Smooth muscle cell (in vitro differentiated cells): ENCODE results near the gene SCYL1. TPM values are rescaled to one million over a fixed set of nuclear protein-coding genes. Genes with fewer than 3 reads are reported as not detected.

Source experiments
- DNase-seq: peaks from one replicate; lab custom pipeline; 2025; ENCODE audit not compliant: unreplicated experiment; lab: John Stamatoyannopoulos, UW
- H2AFZ ChIP-seq: fragments of 200-600 bp; sonication (generic); 2 replicates; pipeline ENCODE4 v1.6.0; 2016; ENCODE audit warnings: antibody characterized with exemption, low read depth, mild to moderate bottlenecking
- H3F3A ChIP-seq: fragments of 200-600 bp; sonication (generic); 2 replicates; pipeline ENCODE4 v1.6.0; 2017; ENCODE audit warnings: antibody characterized with exemption, low read depth
- H3K27ac ChIP-seq: fragments of 200-600 bp; sonication (generic); 2 replicates; pipeline ENCODE4 v1.5.1; 2016; ENCODE audit warnings: low read depth, mild to moderate bottlenecking
- H3K27me3 ChIP-seq: fragments of 200-600 bp; sonication (generic); 2 replicates; pipeline ENCODE4 v1.6.1; 2016; ENCODE audit warnings: low read depth, mild to moderate bottlenecking
- H3K36me3 ChIP-seq: fragments of 200-600 bp; sonication (generic); 2 replicates; pipeline ENCODE4 v1.5.1; 2016; ENCODE audit warnings: low read depth
- H3K4me1 ChIP-seq: fragments of 200-600 bp; sonication (generic); 2 replicates; pipeline ENCODE4 v1.5.1; 2016; ENCODE audit warnings: low read depth
- H3K4me2 ChIP-seq: fragments of 200-600 bp; sonication (generic); 2 replicates; pipeline ENCODE4 v1.6.0; 2016; ENCODE audit warnings: mild to moderate bottlenecking
- H3K4me3 ChIP-seq: fragments of 200-600 bp; sonication (generic); 2 replicates; pipeline ENCODE4 v1.5.1; 2016; ENCODE audit warnings: mild to moderate bottlenecking
- H3K79me2 ChIP-seq: fragments of 200-600 bp; sonication (generic); 2 replicates; pipeline ENCODE4 v1.6.0; 2016; ENCODE audit warnings: low read depth, mild to moderate bottlenecking
- H3K9ac ChIP-seq: fragments of 200-600 bp; sonication (generic); 2 replicates; pipeline ENCODE4 v1.6.0; 2016; ENCODE audit warnings: low read depth
- H3K9me3 ChIP-seq: fragments of 200-600 bp; sonication (generic); replicated peaks from 2 replicates; pipeline ENCODE4 v1.5.1; 2016; ENCODE audit warnings: low read depth
- H4K20me1 ChIP-seq: fragments of 200-600 bp; sonication (generic); 2 replicates; pipeline ENCODE4 v1.6.0; 2016; ENCODE audit warnings: low read depth
- WGBS: methylation state at CpG from one replicate; pipeline ENCODE4 v1.1.7; 2016; ENCODE audit warnings: low lambda C conversion rate; 5-methylcytosine and 5-hydroxymethylcytosine counted together
- polyA plus RNA-seq: library from polyadenylated mRNA; unstranded; fragments of >200 nt; fragmentation: Nextera tagmentation; extraction: Ambion mirVana; gene quantifications from 2 replicates; pipeline ENCODE4 v1.2.1, GENCODE V29; 2016
- total RNA-seq: library from RNA; depleted of rRNA; stranded (reverse); fragments of >200 nt; gene quantifications from 2 replicates; pipeline ENCODE4 v1.2.3, GENCODE V29; 2014
- TF ChIP-seq, protein P1 (sequence below): fragments of 200-600 bp; sonication (generic); IDR thresholded peaks from 2 replicates; pipeline ENCODE4 v1.5.1; 2017; ENCODE audit warnings: borderline replicate concordance, mild to moderate bottlenecking, antibody characterized with exemption; ENCODE audit not compliant: insufficient read depth, poor library complexity, severe bottlenecking

The SCYL1 gene
- total and polyA plus RNA-seq, 2 experiments from 2014 or later = 66.6 to 123 TPM

DNA sequence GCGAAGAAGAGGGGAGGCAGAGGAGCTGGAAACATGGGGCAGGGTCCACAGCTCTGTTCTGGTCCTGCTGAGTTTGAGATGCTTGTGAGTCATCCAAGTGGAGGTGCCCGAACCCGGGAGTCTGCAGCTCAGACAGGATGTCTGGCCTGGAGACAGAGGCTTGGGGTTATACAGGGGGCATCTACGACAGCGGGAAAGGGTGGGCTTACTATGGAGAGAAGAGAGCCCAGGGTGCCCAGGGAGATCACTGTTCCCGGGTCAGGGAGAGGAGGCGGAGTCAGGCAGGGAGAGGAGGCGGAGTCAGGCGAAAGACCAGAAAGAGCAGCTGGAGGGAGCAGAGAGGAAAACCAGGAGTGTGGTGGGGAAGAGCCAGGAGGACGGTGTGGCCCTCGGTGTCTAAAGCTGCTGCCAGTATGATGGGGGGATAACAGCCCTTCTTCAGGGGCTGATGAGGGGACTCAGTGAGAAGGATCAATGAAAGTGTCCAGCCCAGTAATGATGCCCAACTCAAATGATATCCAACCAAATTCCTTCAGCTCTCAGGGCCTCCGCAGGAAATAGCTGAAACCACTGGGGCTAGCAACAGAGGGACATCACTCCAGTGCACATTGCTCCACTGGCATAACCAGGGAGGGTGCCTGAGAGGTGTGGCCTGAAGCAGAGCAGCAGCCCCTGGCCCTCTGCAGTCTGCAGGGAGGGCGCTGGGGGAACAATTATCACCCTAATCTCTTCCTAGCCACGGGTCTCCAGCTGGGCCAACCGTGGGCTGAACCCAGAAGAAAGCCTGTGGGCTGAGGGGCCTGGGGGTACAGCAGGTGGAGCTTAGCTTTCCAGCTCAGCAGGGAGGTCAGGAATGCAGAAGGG lies 35.9 kb downstream of the SCYL1 start:
- Histone ChIP-seq H3K79me2 (peaks cover 5% of the 10 kb centered on the region), H3K27ac (peak overlapping the region; percentile 75), H3K27me3 (no peaks in the 10 kb centered on the region), H3K36me3 (no peaks in the 10 kb centered on the region), H4K20me1 (no peaks in the 10 kb centered on the region), H3K4me1 (peaks cover 20% of the 10 kb centered on the region), H3K4me2 (peak overlapping the region; percentile 57), H3K4me3 (no peak overlapping the region), H3K9me3 (no peaks in the 10 kb centered on the region), H2AFZ (no peak overlapping the region), H3F3A (peaks cover 43% of the 10 kb centered on the region), H3K9ac (no peak overlapping the region)
- 18% methylated on average over 15 of the region's 15 CpGs for whole genome bisulfite sequencing
- TF ChIP-seq, protein P1, sequence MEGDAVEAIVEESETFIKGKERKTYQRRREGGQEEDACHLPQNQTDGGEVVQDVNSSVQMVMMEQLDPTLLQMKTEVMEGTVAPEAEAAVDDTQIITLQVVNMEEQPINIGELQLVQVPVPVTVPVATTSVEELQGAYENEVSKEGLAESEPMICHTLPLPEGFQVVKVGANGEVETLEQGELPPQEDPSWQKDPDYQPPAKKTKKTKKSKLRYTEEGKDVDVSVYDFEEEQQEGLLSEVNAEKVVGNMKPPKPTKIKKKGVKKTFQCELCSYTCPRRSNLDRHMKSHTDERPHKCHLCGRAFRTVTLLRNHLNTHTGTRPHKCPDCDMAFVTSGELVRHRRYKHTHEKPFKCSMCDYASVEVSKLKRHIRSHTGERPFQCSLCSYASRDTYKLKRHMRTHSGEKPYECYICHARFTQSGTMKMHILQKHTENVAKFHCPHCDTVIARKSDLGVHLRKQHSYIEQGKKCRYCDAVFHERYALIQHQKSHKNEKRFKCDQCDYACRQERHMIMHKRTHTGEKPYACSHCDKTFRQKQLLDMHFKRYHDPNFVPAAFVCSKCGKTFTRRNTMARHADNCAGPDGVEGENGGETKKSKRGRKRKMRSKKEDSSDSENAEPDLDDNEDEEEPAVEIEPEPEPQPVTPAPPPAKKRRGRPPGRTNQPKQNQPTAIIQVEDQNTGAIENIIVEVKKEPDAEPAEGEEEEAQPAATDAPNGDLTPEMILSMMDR = no peak
- no peak for DNase-seq

DNA sequence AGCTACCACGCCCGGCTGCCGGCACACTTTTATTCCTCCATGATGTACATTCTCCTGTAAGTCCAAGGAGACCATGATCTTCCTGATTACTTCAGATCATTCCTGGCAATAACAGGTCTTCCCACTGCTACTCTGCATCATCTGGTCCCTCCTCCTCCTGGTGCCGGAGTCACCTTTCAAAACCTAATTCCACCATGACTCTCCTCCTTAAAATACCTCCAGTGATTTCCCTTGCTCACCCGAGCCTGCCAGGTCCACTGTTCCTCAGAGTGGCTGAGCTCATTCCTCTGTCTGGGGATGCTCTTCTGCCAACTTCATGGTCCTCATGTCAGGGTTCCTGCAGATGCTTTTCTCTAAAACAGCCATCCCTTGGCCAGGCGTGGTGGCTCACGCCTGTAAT lies 37.1 kb downstream of the SCYL1 start:
- H4K20me1 ChIP-seq = no peaks in the 10 kb centered on the region
- 96% methylated on average over 7 of the region's 7 CpGs for WGBS
- no peaks in the 10 kb centered on the region for H3K9me3 ChIP-seq
- peaks cover 6% of the 10 kb centered on the region for H3K79me2 ChIP-seq
- no peak overlapping the region for H3K9ac ChIP-seq
- TF ChIP-seq, protein P1 = no peak
- H3K4me3 ChIP-seq = no peak overlapping the region
- no peak overlapping the region for H3K27ac ChIP-seq
- H3K4me1 ChIP-seq = peaks cover 17% of the 10 kb centered on the region
- DNase-seq = no peak
- H3K36me3 ChIP-seq = no peaks in the 10 kb centered on the region
- no peak overlapping the region for H2AFZ ChIP-seq
- H3K4me2 ChIP-seq = no peak overlapping the region
- no peaks in the 10 kb centered on the region for H3K27me3 ChIP-seq
- peaks cover 36% of the 10 kb centered on the region for H3F3A ChIP-seq

DNA sequence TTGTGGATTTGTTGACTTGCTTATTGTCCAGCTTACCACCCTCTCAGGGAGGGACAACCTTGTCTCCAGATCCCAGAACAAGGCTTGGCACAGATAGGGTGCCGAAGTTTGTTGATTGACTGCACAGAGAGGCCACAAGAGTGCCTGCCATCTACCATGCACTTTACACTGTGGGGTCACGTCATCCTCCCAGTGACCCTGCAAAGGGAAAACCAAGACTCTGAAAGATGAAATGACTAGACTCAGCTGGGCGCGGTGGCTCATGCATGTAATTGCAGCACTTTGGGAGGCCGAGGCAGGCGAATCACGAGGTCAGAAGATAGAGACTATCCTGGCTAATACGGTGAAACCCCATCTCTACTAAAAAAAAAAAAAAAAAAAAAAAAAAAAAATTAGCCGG lies 37.9 kb downstream of the SCYL1 start:
- TF ChIP-seq, protein P1 = no peak
- Histone ChIP-seq H3K9ac (no peak overlapping the region), H3K9me3 (no peaks in the 10 kb centered on the region), H4K20me1 (no peaks in the 10 kb centered on the region), H3K36me3 (no peaks in the 10 kb centered on the region), H3K27ac (no peak overlapping the region), H3K79me2 (peaks cover 11% of the 10 kb centered on the region), H2AFZ (no peak overlapping the region), H3K27me3 (no peaks in the 10 kb centered on the region), H3K4me3 (no peak overlapping the region), H3K4me2 (no peak overlapping the region), H3F3A (peaks cover 34% of the 10 kb centered on the region), H3K4me1 (peaks cover 12% of the 10 kb centered on the region)
- DNase-seq = no peak
- WGBS = 91% methylated on average over 9 of the region's 9 CpGs
